ACC112 (cell line): ENCODE data around the gene AZU1.

Experiments used
- H2AFZ ChIP-seq: fragments of 200-600 bp; sonication (generic); one replicate; pipeline ENCODE4 v1.6.0; 2017; ENCODE audit warnings: antibody characterized with exemption, low read length; ENCODE audit not compliant: unreplicated experiment
- H3K27ac ChIP-seq: fragments of 200-600 bp; sonication (generic); 2 replicates; pipeline ENCODE4 v1.5.1; 2014; ENCODE audit warnings: low read depth, mild to moderate bottlenecking, antibody characterized with exemption, low read length, moderate library complexity
- H3K27me3 ChIP-seq: fragments of 200-600 bp; sonication (generic); 2 replicates; pipeline ENCODE4 v1.6.1; 2014; ENCODE audit warnings: mild to moderate bottlenecking, antibody characterized with exemption, low read length, moderate library complexity, mixed read lengths; ENCODE audit not compliant: insufficient read depth
- H3K36me3 ChIP-seq: fragments of 200-600 bp; sonication (generic); 2 replicates; pipeline ENCODE4 v1.6.1; 2016; ENCODE audit warnings: mild to moderate bottlenecking, antibody characterized with exemption, low read length, moderate library complexity, mixed read lengths; ENCODE audit not compliant: insufficient read depth
- H3K4me1 ChIP-seq: fragments of 200-600 bp; sonication (generic); one replicate; pipeline ENCODE4 v1.6.1; 2016; ENCODE audit warnings: low read length, mixed read lengths; ENCODE audit not compliant: insufficient read depth, unreplicated experiment, control insufficient read depth
- H3K4me3 ChIP-seq: fragments of 200-600 bp; sonication (generic); 2 replicates; pipeline ENCODE4 v1.5.1; 2014; ENCODE audit warnings: mild to moderate bottlenecking, low read depth, low read length
- H3K79me2 ChIP-seq: fragments of 200-600 bp; sonication (generic); one replicate; pipeline ENCODE4 v1.6.0; 2016; ENCODE audit warnings: low read length; ENCODE audit not compliant: control insufficient read depth, unreplicated experiment, insufficient read depth

AZU1 gene

GRCh38 chr19:827710-828321 lies at the start of gene AZU1:
TSS of gene AZU1 (plus strand) at chr19:827837. CDS start at chr19:827847, 10 bp downstream.
- no peak within 1 kb of the TSS for H3K27ac ChIP-seq
- no peaks in the 10 kb centered on the region for H3K79me2 ChIP-seq
- no peaks in the 10 kb centered on the region for H3K36me3 ChIP-seq
- no peak within 1 kb of the TSS for H2AFZ ChIP-seq
- H3K4me1 ChIP-seq = no peaks in the 10 kb centered on the region
- H3K4me3 ChIP-seq = no peak within 1 kb of the TSS
- no peaks in the 10 kb centered on the region for H3K27me3 ChIP-seq

- peak overlapping the region; percentile 71 for H3K27ac ChIP-seq
- H3K79me2 ChIP-seq = no peaks in the 10 kb centered on the region
- H3K36me3 ChIP-seq = no peaks in the 10 kb centered on the region
- no peak overlapping the region for H3K4me3 ChIP-seq
- peak overlapping the region; percentile 38 for H2AFZ ChIP-seq
- H3K4me1 ChIP-seq = peaks cover 20% of the 10 kb centered on the region
- no peaks in the 10 kb centered on the region for H3K27me3 ChIP-seq
Measured at GRCh38 chr19:778910-779653, 48.6 kb upstream of the AZU1 start.

DNA sequence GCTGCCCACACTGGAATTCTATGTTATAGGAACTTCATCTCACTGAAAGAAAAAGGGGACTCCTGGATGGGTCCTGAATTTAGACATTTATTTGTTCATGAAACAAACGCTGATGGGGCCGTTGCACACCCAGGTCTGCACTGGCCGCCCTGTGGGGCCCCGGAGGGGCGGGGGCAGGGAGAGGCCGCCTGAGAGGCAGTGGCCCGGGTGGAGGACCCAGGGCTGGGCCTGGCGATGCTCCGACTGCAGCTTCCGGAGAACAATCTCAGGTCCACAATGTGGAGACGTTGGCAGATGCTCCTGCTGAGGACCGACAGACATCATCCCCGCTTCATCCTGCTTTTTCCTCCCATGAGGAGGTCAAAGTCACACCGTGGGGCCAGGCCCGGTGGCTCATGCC lies 46.7 kb upstream of the AZU1 start:
- Histone ChIP-seq H2AFZ (no peak overlapping the region), H3K79me2 (no peaks in the 10 kb centered on the region), H3K4me3 (no peak overlapping the region), H3K27me3 (no peaks in the 10 kb centered on the region), H3K27ac (no peak overlapping the region), H3K36me3 (no peaks in the 10 kb centered on the region), H3K4me1 (peaks cover 20% of the 10 kb centered on the region)

DNA sequence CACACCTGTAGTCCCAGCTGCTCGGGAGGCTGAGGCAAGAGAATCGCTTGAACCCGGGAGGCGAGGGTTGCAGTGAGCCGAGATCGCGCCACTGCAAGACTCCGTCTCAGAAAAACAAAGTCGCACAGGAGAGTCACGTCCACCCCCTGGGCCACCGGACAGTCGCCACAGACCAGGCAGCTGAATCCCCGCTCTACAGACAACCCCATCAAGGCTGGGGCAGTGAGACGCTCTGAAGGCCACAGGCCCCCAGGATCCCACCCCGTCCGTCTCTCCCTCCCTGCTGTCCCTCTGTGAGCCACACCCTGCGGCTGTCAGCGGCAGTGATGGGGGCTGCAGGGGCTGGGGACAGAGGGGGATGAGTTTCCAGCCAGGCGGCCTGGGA lies 45.8 kb upstream of the AZU1 start:
- no peak overlapping the region for H2AFZ ChIP-seq
- H3K27ac ChIP-seq = no peak overlapping the region
- no peaks in the 10 kb centered on the region for H3K27me3 ChIP-seq
- H3K79me2 ChIP-seq = no peaks in the 10 kb centered on the region
- peaks cover 20% of the 10 kb centered on the region for H3K4me1 ChIP-seq
- peak overlapping the region; percentile 66 for H3K4me3 ChIP-seq
- no peaks in the 10 kb centered on the region for H3K36me3 ChIP-seq

- Histone ChIP-seq H3K27ac (0 out of 2 replicates have a peak overlapping the region, but pooled peaks have one; percentile 19), H2AFZ (peak overlapping the region; percentile 68), H3K4me1 (peaks cover 20% of the 10 kb centered on the region), H3K4me3 (peak overlapping the region; percentile 66), H3K36me3 (no peaks in the 10 kb centered on the region), H3K79me2 (no peaks in the 10 kb centered on the region), H3K27me3 (no peaks in the 10 kb centered on the region)
Measured at GRCh38 chr19:782185-782877, 45.3 kb upstream of the AZU1 start.

GRCh38 chr19:782878-783668 lies 44.6 kb upstream of the AZU1 start:
- peak overlapping the region; percentile 66 for H3K4me3 ChIP-seq
- no peaks in the 10 kb centered on the region for H3K27me3 ChIP-seq
- H3K36me3 ChIP-seq = no peaks in the 10 kb centered on the region
- peaks cover 20% of the 10 kb centered on the region for H3K4me1 ChIP-seq
- H2AFZ ChIP-seq = peak overlapping the region; percentile 68
- no peaks in the 10 kb centered on the region for H3K79me2 ChIP-seq
- no peak overlapping the region for H3K27ac ChIP-seq

DNA sequence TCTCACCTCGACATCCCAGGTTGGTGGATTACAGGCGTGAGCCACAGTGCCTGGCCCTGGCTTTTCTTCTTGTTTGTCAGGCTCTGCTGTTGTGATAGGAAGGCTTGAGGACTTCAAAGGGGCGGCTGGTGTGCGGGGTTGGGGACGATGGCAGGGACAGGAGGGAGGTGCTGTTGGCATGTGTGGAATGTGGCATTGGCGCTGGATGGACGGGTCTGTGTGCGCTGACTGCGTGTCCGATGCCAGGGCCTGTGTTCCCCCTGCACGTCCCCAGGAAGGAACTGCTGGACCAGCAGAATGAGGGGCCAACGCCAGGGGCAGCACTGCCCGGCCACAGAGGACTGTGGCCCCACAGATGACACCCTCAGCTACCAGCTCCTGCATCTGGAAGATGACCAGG lies 43.1 kb upstream of the AZU1 start:
- Histone ChIP-seq H3K27ac (no peak overlapping the region), H3K27me3 (no peaks in the 10 kb centered on the region), H3K79me2 (no peaks in the 10 kb centered on the region), H3K4me3 (no peak overlapping the region), H3K36me3 (no peaks in the 10 kb centered on the region), H3K4me1 (peaks cover 14% of the 10 kb centered on the region), H2AFZ (no peak overlapping the region)

DNA sequence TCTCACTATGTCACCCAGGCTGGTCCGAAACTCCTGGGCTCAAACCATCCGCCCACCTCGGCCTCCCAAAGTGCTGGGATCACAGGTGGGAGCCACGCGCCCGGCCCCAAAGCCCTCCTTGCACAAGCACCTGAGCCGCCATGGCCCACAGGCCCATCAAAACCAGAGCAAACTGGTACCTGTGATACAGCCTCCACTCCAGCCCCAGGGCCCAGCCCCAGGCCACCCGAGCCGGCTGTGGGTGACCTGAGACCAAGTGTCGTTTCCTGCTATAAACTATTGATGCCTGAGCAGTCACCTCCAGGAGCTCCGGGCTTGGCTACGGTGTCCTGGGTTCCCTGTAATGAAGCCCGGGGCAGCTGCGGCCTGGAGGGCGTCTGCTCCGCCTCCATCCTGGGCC lies 40.1 kb upstream of the AZU1 start:
- Histone ChIP-seq H3K4me1 (peaks cover 6% of the 10 kb centered on the region), H2AFZ (no peak overlapping the region), H3K27me3 (no peaks in the 10 kb centered on the region), H3K36me3 (no peaks in the 10 kb centered on the region), H3K27ac (no peak overlapping the region), H3K79me2 (no peaks in the 10 kb centered on the region), H3K4me3 (no peak overlapping the region)

GRCh38 chr19:788686-788982 lies 39.0 kb upstream of the AZU1 start:
- H2AFZ ChIP-seq = no peak overlapping the region
- H3K27ac ChIP-seq = no peak overlapping the region
- no peaks in the 10 kb centered on the region for H3K79me2 ChIP-seq
- H3K36me3 ChIP-seq = no peaks in the 10 kb centered on the region
- no peak overlapping the region for H3K4me3 ChIP-seq
- H3K27me3 ChIP-seq = no peaks in the 10 kb centered on the region
- H3K4me1 ChIP-seq = no peaks in the 10 kb centered on the region

DNA sequence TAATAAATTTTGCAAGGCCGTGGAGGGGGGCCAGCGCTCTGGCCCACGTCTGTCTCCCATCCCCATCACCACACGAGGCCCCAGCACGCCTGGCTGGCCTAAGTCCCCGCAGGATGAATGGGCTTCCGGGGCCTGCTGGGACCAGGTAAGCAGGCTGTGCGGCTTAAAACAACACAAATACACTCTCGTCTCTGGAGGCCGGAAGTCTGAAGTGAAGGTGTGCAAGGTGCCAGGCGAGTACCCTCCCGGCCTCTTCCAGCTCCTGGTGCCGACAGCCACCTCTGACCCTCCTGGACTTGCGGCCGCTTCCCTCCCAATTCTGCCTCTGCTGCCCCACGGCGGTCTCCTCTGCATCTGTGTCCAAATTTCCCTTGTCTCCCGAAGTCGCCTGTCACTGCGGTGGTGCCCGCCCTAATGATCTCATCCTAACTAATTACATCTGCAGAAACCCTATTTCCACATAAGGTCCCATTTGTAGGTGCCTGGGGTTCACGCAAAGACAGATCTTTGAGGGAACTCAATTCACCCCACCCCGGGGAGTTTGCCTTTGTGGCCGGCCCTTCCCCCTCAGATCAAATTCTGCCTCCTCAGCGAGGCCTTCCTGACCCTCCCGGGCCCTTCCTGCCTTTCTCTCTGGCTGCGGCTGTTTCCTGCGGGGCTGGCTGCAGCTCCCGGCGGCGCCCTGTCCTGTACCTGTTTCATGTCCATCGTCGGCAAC lies 38.5 kb upstream of the AZU1 start:
- Histone ChIP-seq H3K79me2 (no peaks in the 10 kb centered on the region), H3K4me3 (no peak overlapping the region), H3K4me1 (no peaks in the 10 kb centered on the region), H3K27ac (no peak overlapping the region), H2AFZ (no peak overlapping the region), H3K36me3 (no peaks in the 10 kb centered on the region), H3K27me3 (no peaks in the 10 kb centered on the region)
